Measurements from ENCODE around the gene SLC43A2. TPM values are rescaled to one million over a fixed set of nuclear protein-coding genes. Genes with fewer than 3 reads are reported as not detected.

The SLC43A2 gene
- total and polyA plus RNA-seq, 2 of the 13 experiments (the other 11 are each of a cell fraction or from before 2014, with no cell fraction given): 7.3 to 20.0 TPM

DNA sequence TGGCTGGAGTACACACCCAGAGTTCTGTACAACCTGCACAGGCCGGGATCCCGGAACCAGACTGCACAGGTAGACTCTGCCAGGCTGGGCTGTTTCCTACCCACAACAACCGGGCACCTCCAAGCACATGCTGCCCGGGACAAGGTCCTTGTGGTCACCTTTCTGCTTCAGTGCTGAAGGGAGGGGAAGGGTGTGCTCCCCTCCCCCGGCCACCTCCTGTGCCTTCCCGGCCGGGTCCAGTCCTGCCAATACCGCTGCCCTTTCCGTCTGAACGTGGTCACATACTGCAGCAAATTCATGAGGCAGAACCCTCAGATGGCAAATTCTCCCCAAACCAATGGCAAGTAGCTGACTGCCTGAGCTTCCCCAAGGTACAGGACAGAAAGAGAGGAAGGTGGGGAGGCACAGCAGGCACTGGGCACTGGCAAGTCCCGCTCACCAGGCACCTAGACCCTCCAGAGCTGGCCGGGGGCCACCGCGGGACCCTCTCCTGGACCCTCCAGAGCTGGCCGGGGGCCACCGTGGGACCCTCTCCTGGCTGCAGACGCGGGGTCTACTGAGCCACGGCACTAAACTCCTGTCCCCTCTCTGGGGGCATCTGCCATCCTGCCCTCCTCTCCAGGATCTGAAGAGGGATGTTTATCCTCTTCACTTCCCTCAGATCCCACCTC is 22.8 kb downstream of the SLC43A2 start:
- H3K9ac ChIP-seq (ENCODE audit: insufficient read depth, low read depth, low read length): peak overlapping the region; percentile 12; the same call in 1 of the 2 replicates
- H3K9me3 ChIP-seq (ENCODE audit: low read length): peaks cover 7% of the 10 kb centered on the region; the same call in 1 of the 2 replicates
- no peaks in the 10 kb centered on the region; a peak in 2 of 5 replicates for H3K36me3 ChIP-seq (replicated peaks in 1 of 2; ENCODE audit: control insufficient read depth in 1 of 2, insufficient read depth in 2 of 2, low read length in 2 of 2)
- intact Hi-C loops (cut with micrococcal nuclease; ENCODE audit: unreplicated experiment) (no loop called here), in situ Hi-C loops (cut with HindIII; ENCODE audit: extremely low pct_ligation_motif_present, low pct_unique_long_range_greater_than_20kb) (no loop called here)
- peak overlapping the region; percentile 51 for H3K4me2 ChIP-seq (ENCODE audit: low read depth, low read length)
- H3K27me3 ChIP-seq (ENCODE audit: control insufficient read depth in 1 of 2, insufficient read depth in 2 of 2, low read length in 2 of 2): no peaks in the 10 kb centered on the region
- no peak overlapping the region for H3K4me3 ChIP-seq (replicated peaks in 1 of 3; ENCODE audit: insufficient read depth in 1 of 3, low read depth in 2 of 3, low read length in 3 of 3)
- 85% methylated on average over 14 of the region's 19 CpGs for WGBS (ENCODE audit: low lambda C conversion rate)
- no peak overlapping the region for H2AFZ ChIP-seq (ENCODE audit: low read length)
- no peaks in the 10 kb centered on the region for H4K20me1 ChIP-seq (ENCODE audit: insufficient read depth, low read length)
- POLR2A ChIA-PET: interaction anchor here (0.7 to 1.2 kb wide), 2 partner anchors 8 to 22 kb away, joined by 3 read pairs; partner anchors contain the start of gene SLC43A2
- no peaks in the 10 kb centered on the region for H3K79me2 ChIP-seq (ENCODE audit: insufficient read depth, low read length)
- DNase-seq (ENCODE audit: low spot score) (no peak), FAIRE-seq (no peak), ATAC-seq (peak; percentile 47)
- H3K27ac ChIP-seq (ENCODE audit: extremely low read length, insufficient read depth, low read length): peak overlapping the region; percentile 9
- CTCF ChIA-PET (ENCODE audit: low intra/inter-chr PET ratio, low total read pairs): no interaction called here
- peaks cover 76% of the 10 kb centered on the region for H3K4me1 ChIP-seq (ENCODE audit: insufficient read depth, low read length)
- TF ChIP-seq, protein P1, sequence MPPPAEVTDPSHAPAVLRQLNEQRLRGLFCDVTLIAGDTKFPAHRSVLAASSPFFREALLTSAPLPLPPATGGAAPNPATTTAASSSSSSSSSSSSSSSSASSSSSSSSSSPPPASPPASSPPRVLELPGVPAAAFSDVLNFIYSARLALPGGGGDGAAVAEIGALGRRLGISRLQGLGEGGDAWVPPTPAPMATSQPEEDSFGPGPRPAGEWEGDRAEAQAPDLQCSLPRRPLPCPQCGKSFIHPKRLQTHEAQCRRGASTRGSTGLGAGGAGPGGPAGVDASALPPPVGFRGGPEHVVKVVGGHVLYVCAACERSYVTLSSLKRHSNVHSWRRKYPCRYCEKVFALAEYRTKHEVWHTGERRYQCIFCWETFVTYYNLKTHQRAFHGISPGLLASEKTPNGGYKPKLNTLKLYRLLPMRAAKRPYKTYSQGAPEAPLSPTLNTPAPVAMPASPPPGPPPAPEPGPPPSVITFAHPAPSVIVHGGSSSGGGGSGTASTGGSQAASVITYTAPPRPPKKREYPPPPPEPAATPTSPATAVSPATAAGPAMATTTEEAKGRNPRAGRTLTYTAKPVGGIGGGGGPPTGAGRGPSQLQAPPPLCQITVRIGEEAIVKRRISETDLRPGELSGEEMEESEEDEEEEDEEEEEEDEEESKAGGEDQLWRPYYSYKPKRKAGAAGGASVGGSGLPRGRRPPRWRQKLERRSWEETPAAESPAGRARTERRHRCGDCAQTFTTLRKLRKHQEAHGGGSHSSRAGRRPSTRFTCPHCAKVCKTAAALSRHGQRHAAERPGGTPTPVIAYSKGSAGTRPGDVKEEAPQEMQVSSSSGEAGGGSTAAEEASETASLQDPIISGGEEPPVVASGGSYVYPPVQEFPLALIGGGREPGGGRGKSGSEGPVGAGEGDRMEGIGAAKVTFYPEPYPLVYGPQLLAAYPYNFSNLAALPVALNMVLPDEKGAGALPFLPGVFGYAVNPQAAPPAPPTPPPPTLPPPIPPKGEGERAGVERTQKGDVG (CRISPR knock-in tag; IDR thresholded peaks at IDR 0.05; ENCODE audit: borderline replicate concordance): 0 out of 2 replicates have a peak, but pooled peaks have one; percentile 4
- TF ChIP-seq ZNF816 (CRISPR knock-in tag; IDR thresholded peaks at IDR 0.05; ENCODE audit: borderline replicate concordance): no peak
- peak; percentile 65; the same call in 1 of the 2 replicates for TF ChIP-seq ZNF281 (CRISPR knock-in tag; IDR thresholded peaks at IDR 0.05; ENCODE audit: borderline replicate concordance)
- 0 out of 2 replicates have a peak, but pooled peaks have one; percentile 41 for TF ChIP-seq ZFY (CRISPR knock-in tag; IDR thresholded peaks at IDR 0.05)
- no peak for TF ChIP-seq TMF1 (CRISPR knock-in tag; IDR thresholded peaks at IDR 0.05; ENCODE audit: low read depth)
- peak; percentile 82 for TF ChIP-seq ZBTB33 (CRISPR knock-in tag; IDR thresholded peaks at IDR 0.05)
- peak; percentile 18; the same call in 1 of the 2 replicates for TF ChIP-seq MAX (IDR thresholded peaks at IDR 0.05)
- TF ChIP-seq TCF12 (IDR thresholded peaks at IDR 0.05): no peak
- TF ChIP-seq TCF12 (CRISPR knock-in tag; IDR thresholded peaks at IDR 0.05): no peak
- TF ChIP-seq ZNF234 (CRISPR knock-in tag; conservative IDR thresholded peaks at IDR 0.05): 0 out of 2 replicates have a peak, but pooled peaks have one; percentile 39
- peak; percentile 12; the same call in 1 of the 2 replicates for TF ChIP-seq ZNF430 (CRISPR knock-in tag; IDR thresholded peaks at IDR 0.05)
- peak; percentile 38; the same call in 1 of the 2 replicates for TF ChIP-seq HNRNPL (IDR thresholded peaks at IDR 0.05; ENCODE audit: low read depth, low read length)
- peak; percentile 15; the same call in 1 of the 2 replicates for TF ChIP-seq PITX1 (CRISPR knock-in tag; IDR thresholded peaks at IDR 0.05)
- BruUV-seq (replicated peaks): no TSS peak

Data from HepG2 (cell line).